ENCODE measurements around the gene GNG10. TPM values are rescaled to one million over a fixed set of nuclear protein-coding genes. Genes with fewer than 3 reads are reported as not detected.

The GNG10 gene
- total and polyA plus RNA-seq, 9 of the 15 experiments (the other 6 are each of a cell fraction or from before 2014, with no cell fraction given) = 13.1 to 37.8 (median 28.4) TPM

- Histone ChIP-seq H3K79me2 (ENCODE audit: control insufficient read depth, insufficient read depth, low read length) (peaks cover 21% of the 10 kb centered on the region; the same call in 2 of the 3 replicates), H3K4me2 (ENCODE audit: insufficient read depth, low read length) (no peak overlapping the region), H4K20me1 (replicated peaks; ENCODE audit: control insufficient read depth, insufficient read depth, low read length) (no peaks in the 10 kb centered on the region), H3K4me1 (replicated peaks in 1 of 2; ENCODE audit: control insufficient read depth in 2 of 2, insufficient read depth in 2 of 2, low read length in 2 of 2) (0 out of 5 replicates have a peak, but pooled peaks cover 0 to 5% of the 10 kb centered on the region in 2 experiments), H2AFZ (ENCODE audit: low read depth, low read length) (no peak overlapping the region), H3K9me1 (ENCODE audit: control insufficient read depth, insufficient read depth, low read length) (no peaks in the 10 kb centered on the region), H3K27ac (ENCODE audit: extremely low read depth, low read depth, low read length) (no peak overlapping the region), H3K9ac (ENCODE audit: insufficient read depth in 1 of 2, low read depth in 2 of 2, low read length in 2 of 2) (no peak overlapping the region), H3K9me3 (replicated peaks; ENCODE audit: control insufficient read depth, insufficient read depth, low read depth, low read length) (no peaks in the 10 kb centered on the region), H3K27me3 (ENCODE audit: control insufficient read depth in 2 of 2, insufficient read depth in 2 of 2, low read length in 2 of 2) (no peaks in the 10 kb centered on the region), H3K4me3 (no peak overlapping the region), H3K36me3 (ENCODE audit: control insufficient read depth, insufficient read depth, low read length) (peaks cover 74% of the 10 kb centered on the region)
- in situ Hi-C loops (cut with MboI) (no loop called here), intact Hi-C loops (cut with micrococcal nuclease) (no loop called here)
- no peak for FAIRE-seq
- DNase-seq (ENCODE audit: extremely low read depth in 1 of 4, low spot score in 3 of 4) = no peak
- ChIA-PET CTCF (ENCODE audit: low intra/inter-chr PET ratio) (no interaction called here), POLR2A (interaction anchor here (0.6 to 1.1 kb wide), 2 partner anchors 10 to 339 kb away, joined by 3 read pairs; no protein-coding TSS in a partner anchor)
- no TSS peak for BruUV-seq (replicated peaks)
- TF ChIP-seq COPS2 (conservative IDR thresholded peaks at IDR 0.05) (no peak), HDAC6 (IDR thresholded peaks at IDR 0.05; ENCODE audit: low read depth, low read length) (no peak), RBFOX2 (IDR thresholded peaks at IDR 0.05; ENCODE audit: low read depth, low read length) (no peak), ZNF740 (CRISPR knock-in tag; IDR thresholded peaks at IDR 0.05) (no peak), ZNF740 (tag; IDR thresholded peaks at IDR 0.05) (no peak), WHSC1 (IDR thresholded peaks at IDR 0.05; ENCODE audit: low read length) (no peak), ZNF584 (CRISPR knock-in tag; IDR thresholded peaks at IDR 0.05; ENCODE audit: low read depth) (no peak), CHCHD3 (CRISPR knock-in tag; IDR thresholded peaks at IDR 0.05) (no peak), CBX5 (IDR thresholded peaks at IDR 0.05; ENCODE audit: borderline replicate concordance, low read depth) (no peak), E2F6 (IDR thresholded peaks at IDR 0.05; ENCODE audit: borderline replicate concordance in 1 of 2, extremely low read depth in 1 of 2, insufficient read depth in 1 of 2, insufficient read length in 1 of 2, low read depth in 1 of 2, low read length in 1 of 2, poor library complexity in 1 of 2, severe bottlenecking in 1 of 2) (no peak), KDM4B (IDR thresholded peaks at IDR 0.05; ENCODE audit: borderline replicate concordance in 2 of 2, low read depth in 1 of 2) (no peak)
- 94% methylated on average over 2 of the region's 2 CpGs for WGBS (ENCODE audit: insufficient coverage, low coverage, missing lambda C conversion rate)
- ATAC-seq = no peak
Measured at GRCh38 chr9:111646417-111646816, 15.0 kb upstream of the GNG10 start.

Measured in K562 (cell line).